Fibroblast of lung (primary cell): ENCODE data around the gene TRMT44. TPM values are rescaled to one million over a fixed set of nuclear protein-coding genes. Genes with fewer than 3 reads are reported as not detected.

Source experiments
- DNase-seq, 2 donors: peaks; one replicate each; pipeline versions ENCODE4 v3.0.0 to v3.0.0-alpha.2; 2010; ENCODE audit warnings: low read depth in 2 of 2
- H2AFZ ChIP-seq: 2 replicates; pipeline ENCODE4 v1.5.1; 2012; ENCODE audit warnings: low read length, control low read depth, inconsistent platforms
- H3K27ac ChIP-seq: 2 replicates; pipeline ENCODE4 v1.5.1; 2011; ENCODE audit warnings: low read length, control low read depth; ENCODE audit not compliant: insufficient read depth
- H3K27me3 ChIP-seq: 2 replicates; pipeline ENCODE4 v1.5.1; 2011; ENCODE audit warnings: mild to moderate bottlenecking, low read length; ENCODE audit not compliant: control insufficient read depth, insufficient read depth
- H3K36me3 ChIP-seq: 2 replicates; pipeline ENCODE4 v1.5.1; 2011; ENCODE audit warnings: low read length; ENCODE audit not compliant: control insufficient read depth, insufficient read depth
- H3K4me1 ChIP-seq: 2 replicates; pipeline ENCODE4 v1.5.1; 2011; ENCODE audit warnings: low read length; ENCODE audit not compliant: control insufficient read depth, insufficient read depth; ENCODE audit errors: extremely low read depth
- H3K4me2 ChIP-seq: 2 replicates; pipeline ENCODE4 v1.5.1; 2011; ENCODE audit warnings: low read length, control low read depth; ENCODE audit not compliant: insufficient read depth; ENCODE audit errors: extremely low read depth
- H3K4me3 ChIP-seq, 4 experiments: fragments of 200-600 bp in 1 of 4; sonication (generic) in 1 of 4; replicated peaks in 1 of 4; 2 replicates each; pipeline ENCODE4 v1.5.1; 2011 to 2016; ENCODE audit warnings: low read length in 4 of 4, low read depth in 3 of 4, mild to moderate bottlenecking in 3 of 4, control low read depth in 2 of 4, inconsistent platforms in 1 of 4, mixed read lengths in 1 of 4; ENCODE audit not compliant: insufficient read depth in 1 of 4; ENCODE audit errors: control extremely low read depth in 1 of 4
- H3K79me2 ChIP-seq: 2 replicates; pipeline ENCODE4 v1.5.1; 2012; ENCODE audit warnings: mild to moderate bottlenecking, low read length, inconsistent platforms; ENCODE audit not compliant: control insufficient read depth, insufficient read depth
- H3K9ac ChIP-seq: 2 replicates; pipeline ENCODE4 v1.5.1; 2011; ENCODE audit warnings: mild to moderate bottlenecking, low read length, control low read depth; ENCODE audit not compliant: insufficient read depth
- H3K9me3 ChIP-seq: 2 replicates; pipeline ENCODE4 v1.5.1; 2012; ENCODE audit warnings: low read depth, low read length; ENCODE audit not compliant: control insufficient read depth, insufficient read depth
- H4K20me1 ChIP-seq: 2 replicates; pipeline ENCODE4 v1.5.1; 2011; ENCODE audit warnings: low read length; ENCODE audit not compliant: control insufficient read depth, insufficient read depth; ENCODE audit errors: extremely low read depth
- CTCF ChIP-seq, 2 donors: IDR thresholded peaks in 1 of 2; conservative IDR thresholded peaks in 1 of 2; 1 replicate in 1 of 2; 2 replicates in 1 of 2; pipeline ENCODE4 v1.5.1; 2011 to 2012; ENCODE audit warnings: low read length in 2 of 2, control low read depth in 1 of 2, inconsistent platforms in 1 of 2, low read depth in 1 of 2, mild to moderate bottlenecking in 1 of 2
- EZH2 ChIP-seq: IDR thresholded peaks from 2 replicates; pipeline ENCODE4 v1.5.1; 2012; ENCODE audit warnings: low read length, control low read depth, mild to moderate bottlenecking; ENCODE audit errors: missing control alignments
- polyA plus RNA-seq, 2 donors: library from polyadenylated mRNA; depleted of rRNA in 1 of 2; stranded (reverse) in 1 of 2; unstranded in 1 of 2; fragments of >200 nt; gene quantifications; 2 replicates each; pipeline ENCODE4 v1.2.1, GENCODE V29; 2011 to 2012; ENCODE audit warnings: missing spikeins in 1 of 2
- total RNA-seq: library from RNA; depleted of rRNA; stranded (reverse); fragments of >200 nt; gene quantifications from 2 replicates; pipeline ENCODE4 v1.2.1, GENCODE V29; 2014

Gene TRMT44
- total and polyA plus RNA-seq, 2 donors (not counting 1 experiment from before 2014, with no cell fraction given) = 6.5 to 14.0 TPM

GRCh38 chr4:8394806-8395205, 45.8 kb upstream of the TRMT44 start:
- Histone ChIP-seq H3K4me2 (peak overlapping the region; percentile 1), H3K4me3 (no peak overlapping the region), H3K27ac (no peak overlapping the region), H2AFZ (no peak overlapping the region), H3K4me1 (peaks cover 21% of the 10 kb centered on the region), H3K79me2 (no peaks in the 10 kb centered on the region), H3K27me3 (no peaks in the 10 kb centered on the region), H3K9me3 (no peaks in the 10 kb centered on the region), H4K20me1 (no peaks in the 10 kb centered on the region), H3K9ac (no peak overlapping the region), H3K36me3 (peaks cover 1% of the 10 kb centered on the region)
- DNase-seq = no peak
- no peak for TF ChIP-seq CTCF (conservative IDR thresholded peaks at IDR 0.05 in 1 of 2, IDR thresholded peaks at IDR 0.05 in 1 of 2; ENCODE audit: low read depth in 1 of 2, low read length in 2 of 2)
- TF ChIP-seq EZH2 = no peak

GRCh38 chr4:8395504-8396296, 44.9 kb upstream of the TRMT44 start:
- DNase-seq = no peak
- Histone ChIP-seq H3K4me3 (no peak overlapping the region), H3K9me3 (no peaks in the 10 kb centered on the region), H3K27ac (no peak overlapping the region), H3K9ac (no peak overlapping the region), H3K27me3 (no peaks in the 10 kb centered on the region), H4K20me1 (no peaks in the 10 kb centered on the region), H3K79me2 (no peaks in the 10 kb centered on the region), H2AFZ (no peak overlapping the region), H3K36me3 (peaks cover 1% of the 10 kb centered on the region), H3K4me2 (no peak overlapping the region), H3K4me1 (peaks cover 21% of the 10 kb centered on the region)
- TF ChIP-seq CTCF (conservative IDR thresholded peaks at IDR 0.05 in 1 of 2, IDR thresholded peaks at IDR 0.05 in 1 of 2; ENCODE audit: low read depth in 1 of 2, low read length in 2 of 2) (no peak), EZH2 (no peak)

- H2AFZ ChIP-seq = no peak overlapping the region
- no peaks in the 10 kb centered on the region for H3K79me2 ChIP-seq
- peaks cover 17% of the 10 kb centered on the region for H3K4me1 ChIP-seq
- H3K36me3 ChIP-seq = peaks cover 1% of the 10 kb centered on the region
- no peaks in the 10 kb centered on the region for H4K20me1 ChIP-seq
- no peak overlapping the region for H3K9ac ChIP-seq
- H3K27ac ChIP-seq = no peak overlapping the region
- no peak for TF ChIP-seq CTCF (conservative IDR thresholded peaks at IDR 0.05 in 1 of 2, IDR thresholded peaks at IDR 0.05 in 1 of 2; ENCODE audit: low read depth in 1 of 2, low read length in 2 of 2)
- TF ChIP-seq EZH2 = no peak
- DNase-seq = no peak
- H3K4me2 ChIP-seq = no peak overlapping the region
- H3K4me3 ChIP-seq = no peak overlapping the region
- no peaks in the 10 kb centered on the region for H3K9me3 ChIP-seq
- H3K27me3 ChIP-seq = no peaks in the 10 kb centered on the region
Observed at GRCh38 chr4:8396762-8397406, 43.7 kb upstream of the TRMT44 start.
